Duodenal mucosa (tissue), 2 donors: ENCODE results near the gene TPI1.
"Not testable (repeated sequence)": the region's sequence is repeated elsewhere in the genome, so short reads cannot be mapped to it uniquely, and the experiment has no call there.

Source experiments
- H3K27ac ChIP-seq: one replicate; pipeline ENCODE4 v1.7.0; 2013; ENCODE audit warnings: low read depth, low read length
- H3K27me3 ChIP-seq, 2 donors: one replicate each; pipeline ENCODE4 v1.7.0; 2013; ENCODE audit warnings: low read length in 2 of 2, control low read depth in 1 of 2; ENCODE audit not compliant: insufficient read depth in 2 of 2, control insufficient read depth in 1 of 2
- H3K36me3 ChIP-seq, 2 donors: one replicate each; pipeline ENCODE4 v1.7.0; 2013; ENCODE audit warnings: low read length in 2 of 2, control low read depth in 1 of 2; ENCODE audit not compliant: insufficient read depth in 2 of 2, control insufficient read depth in 1 of 2
- H3K4me1 ChIP-seq, 2 donors: one replicate each; pipeline ENCODE4 v1.7.0; 2013; ENCODE audit warnings: low read length in 2 of 2, control low read depth in 1 of 2; ENCODE audit not compliant: insufficient read depth in 2 of 2, control insufficient read depth in 1 of 2
- H3K4me3 ChIP-seq, 2 donors: one replicate each; pipeline ENCODE4 v1.7.0; 2013; ENCODE audit warnings: low read length in 2 of 2, low read depth in 1 of 2
- H3K9ac ChIP-seq, 2 donors: one replicate each; pipeline ENCODE4 v1.7.0; 2013; ENCODE audit warnings: low read length in 2 of 2, low read depth in 1 of 2
- H3K9me3 ChIP-seq, 2 donors: one replicate each; pipeline ENCODE4 v1.7.0; 2013; ENCODE audit warnings: low read length in 2 of 2, control low read depth in 1 of 2; ENCODE audit not compliant: control insufficient read depth in 1 of 2

TPI1 gene

DNA sequence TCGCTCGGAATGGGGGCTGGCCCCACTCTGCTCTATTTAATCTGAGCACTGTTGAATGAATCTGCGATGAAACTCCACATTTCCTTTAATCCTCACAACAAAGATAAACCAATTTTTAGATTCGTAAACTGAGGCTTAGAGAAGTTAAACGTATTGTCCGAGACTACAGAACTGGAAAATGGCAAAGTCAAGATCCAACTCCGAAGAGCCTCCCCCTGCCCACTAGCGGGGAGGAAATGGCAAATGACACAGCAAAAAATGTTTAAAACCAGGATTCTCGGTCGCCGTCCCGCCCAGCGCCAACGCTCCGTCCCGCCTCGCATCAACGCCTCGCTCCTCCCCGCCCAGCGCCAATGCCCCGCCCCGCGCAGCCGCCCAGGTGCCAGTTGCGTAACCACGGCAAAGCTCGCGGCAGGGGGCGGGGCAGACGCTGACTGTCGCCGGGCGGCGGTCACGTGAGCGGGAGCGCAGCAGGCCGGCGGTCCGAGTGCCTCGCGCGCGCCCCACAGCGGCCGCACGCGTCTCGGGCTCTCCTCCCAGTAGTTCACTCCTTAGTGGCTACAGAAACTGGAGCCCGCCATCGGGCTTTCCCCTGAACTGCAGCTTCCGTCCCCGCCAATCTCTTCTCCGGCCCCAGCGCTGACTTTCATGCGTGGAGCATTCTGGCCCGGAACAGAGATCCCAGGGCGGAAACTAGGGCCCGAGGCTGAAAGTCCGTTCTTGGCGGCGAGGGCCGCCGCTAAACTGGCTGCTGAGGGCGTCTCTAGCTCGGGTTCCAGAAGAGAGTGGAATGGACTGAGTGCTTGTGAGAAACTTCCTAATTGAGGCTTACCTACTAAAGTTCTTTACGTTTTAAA, 23.7 kb downstream of the TPI1 start:
- Histone ChIP-seq H3K9me3 (no peaks in the 10 kb centered on the region), H3K27ac (peak overlapping the region; percentile 84), H3K36me3 (no peaks in the 10 kb centered on the region), H3K27me3 (no peaks in the 10 kb centered on the region), H3K9ac (peak overlapping the region; percentile 77 to 84), H3K4me3 (peak overlapping the region; percentile 67 to 70), H3K4me1 (peaks cover 9 to 11% of the 10 kb centered on the region in 2 donors)

DNA sequence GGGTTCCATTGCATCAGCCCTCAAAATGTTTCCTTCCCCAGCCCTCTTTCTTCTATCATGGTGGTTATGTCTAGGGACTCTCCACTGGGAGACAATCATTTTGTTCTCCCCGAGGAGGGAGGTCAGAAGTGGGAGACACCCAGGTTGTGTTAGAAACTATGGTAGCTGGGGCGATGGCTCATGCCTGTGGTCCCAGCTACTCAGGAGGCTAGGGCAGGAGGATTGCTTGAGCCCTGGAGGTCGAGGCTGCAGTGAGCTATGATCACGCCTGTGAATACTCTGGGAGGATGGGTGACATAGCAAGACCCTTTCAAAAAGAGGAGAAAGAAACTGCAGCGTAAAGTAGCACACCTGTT, 24.3 kb downstream of the TPI1 start:
- Histone ChIP-seq H3K27ac (peak overlapping the region; percentile 84), H3K4me1 (peaks cover 9 to 11% of the 10 kb centered on the region in 2 donors), H3K9ac (peak overlapping the region; percentile 77 to 82), H3K9me3 (no peaks in the 10 kb centered on the region), H3K27me3 (no peaks in the 10 kb centered on the region), H3K36me3 (no peaks in the 10 kb centered on the region), H3K4me3 (peak overlapping the region; percentile 63 to 67)

DNA sequence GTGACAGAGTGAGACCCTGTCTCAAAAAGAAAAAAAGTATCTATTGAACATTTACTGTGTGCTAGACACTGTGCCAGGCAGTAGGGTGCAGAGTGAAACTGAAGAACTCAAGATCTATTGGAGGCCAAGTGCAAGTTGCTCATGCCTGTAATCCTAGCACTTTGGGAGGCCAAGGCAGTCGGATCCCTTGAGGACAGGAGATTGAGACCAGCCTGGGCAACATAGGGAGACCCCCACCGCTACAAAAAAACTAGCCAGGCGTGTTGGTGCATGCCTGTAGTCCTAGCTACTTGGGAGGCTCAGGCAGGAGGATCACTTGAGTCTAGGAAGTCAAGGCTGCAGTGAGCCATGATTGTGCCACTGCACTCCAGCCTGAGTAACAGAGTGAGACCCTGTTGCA, 25.4 kb downstream of the TPI1 start:
- H3K9me3 ChIP-seq, H3K27ac ChIP-seq, H3K9ac ChIP-seq, H3K4me3 ChIP-seq, H3K36me3 ChIP-seq, H3K27me3 ChIP-seq: not testable (repeated sequence)
- H3K4me1 ChIP-seq = peaks cover 9 to 11% of the 10 kb centered on the region in 2 donors

DNA sequence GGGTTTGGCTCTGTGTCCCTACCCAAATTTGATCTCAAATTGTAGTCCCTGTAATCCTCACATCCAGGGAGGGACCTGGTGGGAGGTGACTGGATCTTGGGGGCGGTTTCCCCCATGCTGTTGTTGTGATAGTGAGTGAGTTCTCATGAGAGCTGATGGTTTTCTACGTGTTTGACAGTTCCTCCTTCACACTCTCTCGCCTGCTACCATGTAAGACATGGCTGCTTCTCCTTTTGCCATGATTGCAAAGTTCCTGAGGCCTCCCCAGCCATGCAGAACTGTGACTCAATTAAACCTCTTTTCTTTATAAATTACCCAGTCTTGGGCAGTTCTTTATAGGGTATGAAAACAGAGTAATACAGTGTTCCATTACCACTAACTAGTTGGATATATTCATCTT, 27.0 kb downstream of the TPI1 start:
- H3K9ac ChIP-seq = no peak overlapping the region
- no peak overlapping the region for H3K4me3 ChIP-seq
- H3K27me3 ChIP-seq = no peaks in the 10 kb centered on the region
- no peak overlapping the region for H3K27ac ChIP-seq
- no peaks in the 10 kb centered on the region for H3K36me3 ChIP-seq
- no peaks in the 10 kb centered on the region for H3K9me3 ChIP-seq
- peaks cover 9 to 13% of the 10 kb centered on the region in 2 donors for H3K4me1 ChIP-seq

DNA sequence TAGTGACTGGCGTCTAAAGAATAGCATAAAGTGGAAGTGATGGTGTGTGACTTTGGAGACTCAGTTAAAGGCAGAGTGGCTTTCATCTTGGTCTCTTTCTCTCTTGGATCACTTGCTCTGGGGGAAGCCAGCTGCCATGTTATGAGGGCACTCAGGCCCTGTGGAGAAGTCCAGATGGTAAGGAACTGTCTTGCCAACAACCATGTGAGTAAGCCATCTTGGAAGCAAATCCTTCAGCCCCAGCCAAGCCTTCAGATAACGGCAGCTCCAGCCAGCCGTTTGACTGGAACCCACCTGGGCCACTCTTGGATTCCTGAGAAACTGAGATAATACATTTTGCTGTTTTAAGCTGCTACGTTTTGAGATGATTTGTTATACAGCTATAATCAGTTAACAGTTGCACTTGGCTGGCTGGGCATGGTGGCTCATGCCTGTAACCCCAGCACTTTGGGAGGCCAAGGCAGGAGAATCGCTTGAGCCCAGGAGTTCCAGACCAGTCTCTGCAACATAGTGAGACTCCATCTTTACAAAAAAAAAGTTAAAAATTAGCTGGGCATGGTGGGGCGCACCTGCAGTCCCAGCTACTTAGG, 29.6 kb downstream of the TPI1 start:
- Histone ChIP-seq H3K27me3 (no peaks in the 10 kb centered on the region), H3K4me1 (peaks cover 3 to 12% of the 10 kb centered on the region in 2 donors), H3K27ac (no peak overlapping the region), H3K9me3 (no peaks in the 10 kb centered on the region), H3K4me3 (no peak overlapping the region), H3K9ac (no peak overlapping the region), H3K36me3 (no peaks in the 10 kb centered on the region)

DNA sequence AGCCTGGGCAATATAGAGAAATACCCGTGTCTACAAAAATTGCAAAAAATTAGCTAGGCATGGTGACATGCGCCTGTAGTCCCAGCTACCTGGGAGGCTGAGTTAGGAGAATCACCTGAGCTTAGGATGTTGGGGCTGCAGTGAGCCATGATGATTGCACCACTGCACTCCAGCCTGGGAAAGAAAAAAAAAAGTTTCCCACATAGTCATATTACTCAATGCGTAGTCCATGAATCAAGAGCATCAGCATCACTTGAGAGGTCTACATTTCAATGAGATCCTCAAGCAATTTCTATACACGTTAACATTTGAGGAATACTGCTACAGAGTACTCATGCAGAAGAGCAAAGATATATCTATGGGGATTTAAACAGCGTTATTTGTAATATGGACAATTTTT, 32.1 kb downstream of the TPI1 start:
- H3K27ac ChIP-seq = no peak overlapping the region

DNA sequence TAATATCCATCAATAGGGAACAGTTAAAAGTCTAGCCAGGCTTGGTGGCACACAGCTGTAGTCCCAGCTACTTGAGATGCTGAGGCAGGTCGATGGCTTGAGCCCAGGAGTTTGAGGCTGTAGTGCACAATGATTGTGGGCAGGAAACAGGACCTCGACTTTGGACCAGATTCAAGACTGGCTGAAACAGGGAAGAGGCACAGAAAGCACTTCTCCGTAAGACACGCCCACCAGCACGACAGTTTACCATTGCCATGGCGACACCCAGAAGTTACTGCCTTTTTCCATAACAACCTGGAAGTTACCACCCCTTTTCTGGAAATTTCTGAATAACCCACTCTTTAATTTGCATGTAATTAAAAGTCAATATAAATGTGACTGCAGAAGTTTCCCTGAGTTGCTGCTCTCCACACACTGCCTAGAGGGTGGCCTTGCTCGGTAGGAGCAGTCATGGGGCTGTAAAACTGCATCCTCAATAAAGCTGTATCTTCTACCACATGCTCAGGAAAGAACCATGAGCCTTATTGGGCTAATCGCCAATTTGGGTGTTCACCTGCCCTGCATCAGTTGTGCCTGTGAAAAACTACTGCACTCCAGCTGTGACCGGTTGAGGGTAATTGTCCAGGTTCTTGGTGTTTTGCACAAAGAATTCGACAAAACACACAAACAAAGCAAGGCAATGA, 32.6 kb downstream of the TPI1 start:
- peak overlapping the region; percentile 13 for H3K27ac ChIP-seq
- H3K9ac ChIP-seq = no peak overlapping the region
- no peaks in the 10 kb centered on the region for H3K9me3 ChIP-seq
- no peaks in the 10 kb centered on the region for H3K27me3 ChIP-seq
- H3K36me3 ChIP-seq = no peaks in the 10 kb centered on the region
- peaks cover 17 to 34% of the 10 kb centered on the region in 2 donors for H3K4me1 ChIP-seq
- H3K4me3 ChIP-seq = no peak overlapping the region

More for the DNA sequence above, 32.1 kb downstream of the TPI1 start:
- Histone ChIP-seq H3K4me3 (no peak overlapping the region), H3K36me3 (no peaks in the 10 kb centered on the region), H3K27me3 (no peaks in the 10 kb centered on the region), H3K9me3 (no peaks in the 10 kb centered on the region), H3K9ac (no peak overlapping the region), H3K4me1 (peaks cover 14 to 31% of the 10 kb centered on the region in 2 donors)

DNA sequence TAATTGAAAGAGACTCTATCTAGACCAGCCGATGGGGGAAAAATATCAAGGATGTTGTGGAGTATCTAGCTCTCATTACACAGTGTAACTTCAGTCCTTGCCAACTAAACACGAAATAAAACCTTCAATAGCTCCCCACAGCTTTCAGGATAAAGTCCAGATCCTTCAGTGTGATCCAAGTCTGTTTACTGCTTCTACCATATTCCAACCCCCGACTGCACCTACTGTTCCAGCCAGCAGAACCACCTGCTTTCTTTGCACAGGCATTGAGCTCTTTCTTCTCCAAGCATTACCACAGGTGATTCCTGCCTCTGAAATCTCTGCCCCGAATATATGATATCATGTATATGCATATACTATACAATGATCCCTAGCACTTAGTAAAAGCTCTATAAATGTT, 35.1 kb downstream of the TPI1 start:
- Histone ChIP-seq H3K36me3 (no peaks in the 10 kb centered on the region), H3K9me3 (no peaks in the 10 kb centered on the region), H3K4me3 (no peak overlapping the region), H3K9ac (no peak overlapping the region), H3K4me1 (peaks cover 23 to 38% of the 10 kb centered on the region in 2 donors), H3K27ac (no peak overlapping the region), H3K27me3 (no peaks in the 10 kb centered on the region)

DNA sequence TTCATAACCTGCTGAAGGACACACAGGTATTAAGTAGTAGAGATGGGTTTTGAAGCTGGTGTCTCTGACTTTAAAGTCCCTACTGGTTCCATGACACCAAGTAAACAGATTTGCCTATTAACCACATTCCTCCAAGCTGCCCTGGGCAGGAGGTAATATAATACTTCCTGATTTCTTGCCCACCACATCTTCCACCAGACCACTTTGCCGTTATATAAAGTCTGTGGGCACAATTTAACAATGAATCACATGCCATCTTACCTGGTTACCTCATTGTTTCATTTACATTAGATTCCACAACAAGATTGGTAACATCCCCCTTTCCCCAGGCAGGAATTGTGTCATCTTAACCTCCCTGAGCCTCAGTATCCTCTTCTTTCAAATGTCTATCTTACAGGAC, 36.4 kb downstream of the TPI1 start:
- no peak overlapping the region for H3K27ac ChIP-seq
- no peak overlapping the region for H3K9ac ChIP-seq
- no peak overlapping the region for H3K4me3 ChIP-seq
- H3K4me1 ChIP-seq = peaks cover 23 to 38% of the 10 kb centered on the region in 2 donors
- no peaks in the 10 kb centered on the region for H3K27me3 ChIP-seq
- H3K36me3 ChIP-seq = no peaks in the 10 kb centered on the region
- no peaks in the 10 kb centered on the region for H3K9me3 ChIP-seq
